HCT116 (cell line): ENCODE data around the gene AKAP4.

Source experiments
- POLR2AphosphoS5 ChIP-seq: IDR thresholded peaks from 2 replicates; pipeline ENCODE4 v1.6.1; 2011; ENCODE audit warnings: mild to moderate bottlenecking, low read depth, low read length, moderate library complexity
- TF ChIP-seq, protein P1 (sequence below), 3 experiments: fragments of 200-600 bp in 1 of 3; sonication (generic) in 1 of 3; IDR thresholded peaks in 2 of 3; conservative IDR thresholded peaks in 1 of 3; 2 replicates each; pipeline ENCODE4 v1.5.1; 2012 to 2017; ENCODE audit warnings: low read depth in 2 of 3, low read length in 2 of 3, antibody characterized with exemption in 1 of 3, borderline replicate concordance in 1 of 3, control low read depth in 1 of 3, mild to moderate bottlenecking in 1 of 3, mixed read lengths in 1 of 3, mixed run types in 1 of 3, moderate library complexity in 1 of 3; ENCODE audit not compliant: insufficient read depth in 1 of 3
- TF ChIP-seq, protein P2 (sequence below): IDR thresholded peaks from 2 replicates; pipeline ENCODE4 v1.6.1; 2012

DNA sequence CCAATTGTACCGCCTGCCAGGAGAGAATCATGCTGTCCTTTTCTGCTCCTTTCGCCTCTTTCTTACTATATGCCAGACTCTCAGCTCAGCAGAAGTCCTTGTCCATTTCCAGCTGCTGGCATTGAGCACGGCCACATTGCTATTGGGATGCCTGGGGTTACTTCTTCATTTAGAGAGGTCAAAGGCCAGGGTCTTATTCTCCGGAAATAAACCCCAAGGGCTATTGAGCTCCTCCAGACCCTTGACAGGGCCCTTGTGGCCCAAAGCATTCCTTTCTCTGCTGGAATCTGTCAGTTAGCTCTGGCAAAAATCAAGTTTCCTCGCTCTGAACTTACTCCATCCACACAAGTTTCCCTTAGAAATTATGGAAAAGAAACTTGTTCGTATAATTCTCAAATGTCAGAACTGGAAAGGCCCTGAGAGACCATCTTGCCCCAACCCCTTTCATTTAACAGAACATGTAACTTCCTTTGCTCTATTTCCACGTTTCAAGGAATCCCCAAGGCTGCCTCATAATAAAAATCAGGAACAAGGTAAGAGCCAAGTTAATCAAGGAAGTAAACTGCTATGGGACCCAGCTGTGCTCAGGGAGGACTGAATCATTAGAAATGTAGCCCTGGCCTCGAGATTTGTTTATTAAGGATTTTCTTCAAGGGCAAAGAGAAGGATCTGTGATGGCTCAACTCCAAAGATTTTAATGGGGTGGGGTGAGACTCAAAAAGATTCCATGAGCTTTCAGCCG, 11.8 kb downstream of the AKAP4 start:
- TF ChIP-seq, protein P1, sequence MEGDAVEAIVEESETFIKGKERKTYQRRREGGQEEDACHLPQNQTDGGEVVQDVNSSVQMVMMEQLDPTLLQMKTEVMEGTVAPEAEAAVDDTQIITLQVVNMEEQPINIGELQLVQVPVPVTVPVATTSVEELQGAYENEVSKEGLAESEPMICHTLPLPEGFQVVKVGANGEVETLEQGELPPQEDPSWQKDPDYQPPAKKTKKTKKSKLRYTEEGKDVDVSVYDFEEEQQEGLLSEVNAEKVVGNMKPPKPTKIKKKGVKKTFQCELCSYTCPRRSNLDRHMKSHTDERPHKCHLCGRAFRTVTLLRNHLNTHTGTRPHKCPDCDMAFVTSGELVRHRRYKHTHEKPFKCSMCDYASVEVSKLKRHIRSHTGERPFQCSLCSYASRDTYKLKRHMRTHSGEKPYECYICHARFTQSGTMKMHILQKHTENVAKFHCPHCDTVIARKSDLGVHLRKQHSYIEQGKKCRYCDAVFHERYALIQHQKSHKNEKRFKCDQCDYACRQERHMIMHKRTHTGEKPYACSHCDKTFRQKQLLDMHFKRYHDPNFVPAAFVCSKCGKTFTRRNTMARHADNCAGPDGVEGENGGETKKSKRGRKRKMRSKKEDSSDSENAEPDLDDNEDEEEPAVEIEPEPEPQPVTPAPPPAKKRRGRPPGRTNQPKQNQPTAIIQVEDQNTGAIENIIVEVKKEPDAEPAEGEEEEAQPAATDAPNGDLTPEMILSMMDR (IDR thresholded peaks at IDR 0.05 in 2 of 3, conservative IDR thresholded peaks at IDR 0.05 in 1 of 3; ENCODE audit: borderline replicate concordance in 1 of 3, insufficient read depth in 1 of 3, low read depth in 2 of 3, low read length in 2 of 3): no peak
- TF ChIP-seq, protein P2, sequence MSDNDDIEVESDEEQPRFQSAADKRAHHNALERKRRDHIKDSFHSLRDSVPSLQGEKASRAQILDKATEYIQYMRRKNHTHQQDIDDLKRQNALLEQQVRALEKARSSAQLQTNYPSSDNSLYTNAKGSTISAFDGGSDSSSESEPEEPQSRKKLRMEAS: no peak
- TF ChIP-seq POLR2AphosphoS5: no peak
